Measurements from ENCODE around the gene SOX10.

- TF ChIP-seq CTCF (conservative IDR thresholded peaks at IDR 0.05; ENCODE audit: low read length) (no peak), EZH2phosphoT487 (IDR thresholded peaks at IDR 0.05; ENCODE audit: borderline replicate concordance, low read depth, low read length) (no peak)
Observed at GRCh38 chr22:38012604-38013072, 28.3 kb upstream of the SOX10 start.

Data from OCI-LY7 (cell line).